DMS153 treated with DMSO at 0.1 percent for 48 hours (cell line): ENCODE data around the gene CYB5R3.

ENCODE experiments used
- DNase-seq: peaks from one replicate; lab custom pipeline; 2025; ENCODE audit not compliant: unreplicated experiment; lab: John Stamatoyannopoulos, UW

CYB5R3 gene

GRCh38 chr22:42646569-42647525 lies 2.3 kb downstream of the CYB5R3 start:
- no peak for DNase-seq

DNA sequence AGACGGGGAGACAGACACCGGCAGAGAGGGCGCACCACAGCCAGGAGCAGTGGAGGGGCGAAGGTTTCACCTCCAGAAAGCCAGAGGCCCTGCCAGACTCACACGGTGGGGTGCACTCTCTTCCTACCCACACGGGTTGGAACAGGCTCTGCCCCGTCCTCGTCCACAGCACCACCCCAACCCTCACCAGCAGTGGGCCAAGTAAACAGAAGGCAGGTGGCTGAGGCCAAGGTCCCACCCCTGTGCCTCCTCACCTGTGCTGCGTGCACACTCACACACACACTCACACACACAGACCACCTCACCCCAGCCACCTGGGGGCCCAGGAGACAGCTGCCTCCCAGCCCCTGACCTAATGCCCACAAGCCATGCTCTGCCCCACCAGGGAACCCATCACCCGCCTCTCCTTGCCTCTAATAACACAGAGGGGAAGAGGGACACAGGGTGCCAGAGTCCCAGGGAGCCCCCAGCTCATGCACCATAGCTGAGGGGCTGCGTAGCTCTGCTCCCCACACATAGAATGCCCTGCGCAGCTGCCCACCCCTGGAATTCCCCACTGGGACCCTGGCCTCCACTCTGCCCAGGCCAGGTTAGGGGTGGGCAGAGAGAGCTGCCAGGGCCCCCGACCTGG lies 3.1 kb downstream of the CYB5R3 start:
- DNase-seq = no peak

DNA sequence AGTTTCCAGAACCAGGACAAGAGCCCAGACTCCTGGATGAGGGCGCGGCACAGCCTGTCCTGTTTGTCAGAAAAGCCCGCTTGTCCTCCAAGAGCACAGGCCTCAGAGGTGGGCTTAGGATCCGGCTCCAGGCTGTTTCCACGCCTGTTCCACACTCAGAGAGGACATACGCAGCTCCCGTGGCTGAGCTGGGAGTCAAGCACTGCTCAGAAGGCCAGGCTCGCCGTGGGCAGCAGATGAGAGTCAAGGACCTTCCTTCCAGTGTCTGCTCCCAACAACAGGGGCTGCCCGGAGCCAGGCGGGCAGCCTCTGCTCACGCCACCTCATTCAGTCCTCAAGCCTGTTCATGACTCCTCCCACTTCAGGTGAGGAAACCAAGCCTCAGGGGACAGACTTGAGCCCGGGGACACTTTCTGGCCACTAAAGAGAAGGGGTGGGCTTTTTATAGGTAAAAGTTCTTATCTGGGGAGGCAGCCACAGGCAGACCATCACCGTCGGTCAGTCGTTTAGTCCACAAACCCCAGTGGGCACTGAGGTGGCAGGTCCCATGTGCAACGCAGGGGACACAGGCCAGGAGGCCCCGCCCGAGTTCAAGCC lies 3.8 kb downstream of the CYB5R3 start:
- DNase-seq = no peak

DNA sequence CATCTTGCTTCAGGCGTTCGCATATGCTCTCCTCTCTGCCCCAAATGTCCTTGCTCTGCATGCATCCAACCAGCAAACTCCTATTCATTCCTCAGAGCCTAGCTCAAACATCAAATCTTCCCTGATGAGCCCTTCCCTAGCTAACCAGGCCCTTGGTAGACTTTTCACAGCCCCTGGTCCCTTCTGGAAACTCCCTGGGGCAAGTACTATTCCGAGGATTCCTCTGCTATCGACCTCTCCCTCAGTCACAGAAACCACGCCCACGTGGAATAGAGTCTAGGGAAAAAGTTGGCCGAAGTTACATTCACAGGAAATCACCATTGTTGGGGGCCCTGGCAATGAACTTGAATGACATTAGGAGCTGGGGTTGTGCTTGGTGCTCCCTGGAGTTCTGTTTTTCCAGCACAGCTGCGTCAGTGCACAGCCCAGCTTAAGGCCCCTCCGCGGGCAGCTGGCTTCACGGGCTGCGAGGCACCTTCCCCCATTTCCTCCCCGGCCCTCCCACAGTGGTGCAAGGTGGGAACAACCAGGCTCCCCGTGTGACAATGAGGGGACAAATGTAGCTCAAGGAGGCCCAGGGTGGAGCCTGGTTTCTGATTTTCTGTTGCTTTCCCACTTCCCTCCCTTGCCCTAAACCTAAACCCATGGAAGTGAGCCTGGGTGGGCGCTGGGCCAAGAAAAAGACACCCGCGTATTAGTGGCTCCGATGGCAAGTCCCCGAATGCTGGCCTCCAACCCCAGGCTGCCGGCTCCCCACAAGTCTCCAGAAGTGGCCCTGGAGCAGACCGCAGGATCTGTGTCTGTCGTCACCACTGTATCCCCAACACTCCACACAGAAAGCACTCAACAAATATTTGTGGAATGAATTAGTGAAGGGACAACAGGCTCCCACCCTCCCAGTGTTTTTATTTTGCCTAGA lies 4.5 kb downstream of the CYB5R3 start:
- no peak for DNase-seq

- DNase-seq = no peak
Observed at GRCh38 chr22:42643634-42644421, 5.4 kb downstream of the CYB5R3 start.

GRCh38 chr22:42642806-42643633 lies 6.2 kb downstream of the CYB5R3 start:
- DNase-seq = no peak

GRCh38 chr22:42641801-42642413 lies 7.3 kb downstream of the CYB5R3 start:
- no peak for DNase-seq

DNA sequence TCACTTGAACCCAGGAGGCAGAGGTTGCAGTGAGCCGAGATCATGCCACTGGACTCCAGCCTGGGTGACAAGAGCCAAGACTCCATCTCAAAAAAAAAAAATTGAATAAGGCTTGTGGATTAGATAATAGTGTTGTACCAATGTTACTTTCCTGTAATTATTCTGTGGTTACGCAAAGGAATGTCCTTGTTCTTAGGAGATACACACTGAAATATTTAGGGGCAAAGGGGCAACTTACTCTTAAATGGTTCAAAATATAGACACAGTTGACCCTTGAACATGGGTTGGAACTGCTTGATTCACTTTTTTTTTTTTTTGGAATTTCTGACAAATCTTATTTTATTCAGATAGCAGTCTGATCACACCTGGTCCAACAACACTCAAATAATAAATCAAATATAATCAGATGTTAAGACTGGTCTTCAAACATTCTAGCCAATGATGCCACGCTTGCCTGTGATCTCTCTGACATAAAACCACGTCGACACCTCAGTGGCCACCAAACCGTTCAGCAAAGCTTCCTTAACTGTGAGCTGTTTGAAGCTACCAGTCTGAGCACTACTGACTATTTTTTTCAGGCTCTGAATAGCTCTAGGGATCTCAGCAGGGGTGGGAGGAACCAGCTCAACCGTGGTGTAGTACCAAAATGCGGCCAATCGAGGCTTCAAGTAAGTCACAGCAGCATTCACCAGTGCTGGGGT lies 9.5 kb downstream of the CYB5R3 start:
- DNase-seq = no peak

GRCh38 chr22:42637555-42637954 lies 11.6 kb downstream of the CYB5R3 start:
- DNase-seq = no peak

GRCh38 chr22:42636506-42636905 lies 12.7 kb downstream of the CYB5R3 start:
- DNase-seq = no peak

DNA sequence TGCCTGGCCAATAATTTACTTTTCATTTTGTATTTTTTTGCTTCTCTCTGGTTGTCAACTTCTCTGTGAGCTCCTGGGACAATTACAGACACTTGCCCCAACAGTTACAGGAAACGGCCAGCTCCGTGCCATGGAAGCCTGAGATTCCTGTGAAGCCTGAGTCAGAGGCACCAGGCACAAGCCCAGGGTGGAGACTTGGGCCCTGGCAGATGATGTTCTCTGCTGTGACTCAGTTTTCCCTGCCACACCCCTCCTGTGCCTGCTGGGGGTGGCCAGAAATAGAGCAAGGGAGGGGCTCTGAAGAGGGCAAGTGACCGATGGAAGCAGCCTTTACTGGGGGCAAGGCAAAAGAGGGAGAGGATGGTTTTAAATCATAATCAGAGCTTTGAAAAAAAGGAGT lies 13.7 kb downstream of the CYB5R3 start:
- no peak for DNase-seq

- DNase-seq = no peak
Observed at GRCh38 chr22:42633013-42633412, 16.2 kb downstream of the CYB5R3 start.

- no peak for DNase-seq
Observed at GRCh38 chr22:42632096-42632495, 17.1 kb downstream of the CYB5R3 start.

- no peak for DNase-seq
Observed at GRCh38 chr22:42630901-42631602, 18.1 kb downstream of the CYB5R3 start.

- no peak for DNase-seq
Observed at GRCh38 chr22:42630211-42630610, 19.0 kb downstream of the CYB5R3 start.

GRCh38 chr22:42627981-42628380 lies 21.2 kb downstream of the CYB5R3 start:
- no peak for DNase-seq

DNA sequence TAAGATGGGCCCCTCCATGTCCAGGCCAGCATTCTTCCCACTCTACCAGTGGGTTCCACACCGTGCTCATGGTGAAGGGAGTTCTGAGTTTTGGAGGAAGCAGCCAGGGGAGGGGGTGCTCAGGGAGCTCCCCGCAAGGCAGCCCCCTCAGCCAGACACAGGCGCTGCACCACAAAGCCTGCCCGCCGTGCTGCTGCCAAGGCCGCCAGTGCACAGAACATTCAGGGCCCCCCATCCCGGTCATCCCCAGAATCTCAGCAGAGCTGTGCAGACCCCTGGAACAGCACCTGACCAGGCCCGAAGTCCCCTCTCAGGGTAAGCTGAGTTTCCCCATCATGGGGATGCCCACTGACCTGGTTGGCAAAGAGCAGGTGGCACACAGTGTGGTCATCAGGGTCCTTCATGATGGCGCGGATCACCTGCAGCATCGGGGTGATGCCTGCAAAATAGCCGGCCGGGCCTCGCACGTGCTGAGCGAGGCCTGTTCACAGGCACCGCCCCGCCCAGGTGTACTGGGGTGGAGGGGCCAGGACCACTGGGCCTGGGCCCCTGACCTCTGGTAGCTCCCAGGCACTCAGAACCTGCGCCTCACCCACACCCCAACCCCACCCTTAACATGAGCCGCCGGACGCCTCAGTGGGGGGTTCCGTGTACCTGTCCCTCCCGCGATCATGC lies 22.1 kb downstream of the CYB5R3 start:
- DNase-seq = no peak
